Measurements from ENCODE around the gene RHBG.
A peak's percentile ranks its signal among the peaks of the same experiment; 100 is the strongest.

The RHBG gene

GRCh38 chr1:156371553-156372264 is 2.7 kb downstream of the RHBG start:
- TF ChIP-seq CTCF (IDR thresholded peaks at IDR 0.05; ENCODE audit: borderline replicate concordance, control extremely low read depth, extremely low read depth, insufficient read depth, missing control alignments) = no peak
- in situ Hi-C loops (cut with MboI; ENCODE audit: low sequenced_read_pairs, unreplicated experiment) = no loop called here
- peak; percentile 10 for DNase-seq (ENCODE audit: low spot score)

GRCh38 chr1:156372265-156372586 is 3.2 kb downstream of the RHBG start:
- no peak for DNase-seq (ENCODE audit: low spot score)
- no peak for TF ChIP-seq CTCF (IDR thresholded peaks at IDR 0.05; ENCODE audit: borderline replicate concordance, control extremely low read depth, extremely low read depth, insufficient read depth, missing control alignments)
- in situ Hi-C loops (cut with MboI; ENCODE audit: low sequenced_read_pairs, unreplicated experiment) = no loop called here

GRCh38 chr1:156372876-156373275 is 3.9 kb downstream of the RHBG start:
- TF ChIP-seq CTCF (IDR thresholded peaks at IDR 0.05; ENCODE audit: borderline replicate concordance, control extremely low read depth, extremely low read depth, insufficient read depth, missing control alignments) = no peak
- in situ Hi-C loops (cut with MboI; ENCODE audit: low sequenced_read_pairs, unreplicated experiment) = no loop called here
- DNase-seq (ENCODE audit: low spot score) = no peak

GRCh38 chr1:156373546-156373945 is 4.5 kb downstream of the RHBG start:
- TF ChIP-seq CTCF (IDR thresholded peaks at IDR 0.05; ENCODE audit: borderline replicate concordance, control extremely low read depth, extremely low read depth, insufficient read depth, missing control alignments) = no peak
- in situ Hi-C loops (cut with MboI; ENCODE audit: low sequenced_read_pairs, unreplicated experiment) = no loop called here

GRCh38 chr1:156376146-156376545 is 7.1 kb downstream of the RHBG start:
- in situ Hi-C loops (cut with MboI; ENCODE audit: low sequenced_read_pairs, unreplicated experiment) = no loop called here
- DNase-seq (ENCODE audit: low spot score) = no peak
- no peak for TF ChIP-seq CTCF (IDR thresholded peaks at IDR 0.05; ENCODE audit: borderline replicate concordance, control extremely low read depth, extremely low read depth, insufficient read depth, missing control alignments)

More at GRCh38 chr1:156373546-156373945, 4.5 kb downstream of the RHBG start:
- DNase-seq (ENCODE audit: low spot score) = no peak

GRCh38 chr1:156376958-156377919 is 8.2 kb downstream of the RHBG start:
- no peak for TF ChIP-seq CTCF (IDR thresholded peaks at IDR 0.05; ENCODE audit: borderline replicate concordance, control extremely low read depth, extremely low read depth, insufficient read depth, missing control alignments)
- no peak for DNase-seq (ENCODE audit: low spot score)
- in situ Hi-C loops (cut with MboI; ENCODE audit: low sequenced_read_pairs, unreplicated experiment) = no loop called here

Data from GM13976 (cell line).